ENCODE measurements around the gene PTF1A.

The PTF1A gene

GRCh38 chr10:23191764-23192711 is at the start of gene PTF1A:
Gene PTF1A, plus strand, starts transcription at chr10:23192312. Its CDS starts 219 bp downstream, at chr10:23192531.
- DNase-seq (ENCODE audit: low read depth in 2 of 2): no peak

- no peak for DNase-seq (ENCODE audit: low read depth in 2 of 2)
Observed at GRCh38 chr10:23146258-23146657, 45.9 kb upstream of the PTF1A start.

- no peak for DNase-seq (ENCODE audit: low read depth in 2 of 2)
Observed at GRCh38 chr10:23147035-23147434, 45.1 kb upstream of the PTF1A start.

- DNase-seq (ENCODE audit: low read depth in 2 of 2): no peak
Observed at GRCh38 chr10:23148214-23148613, 43.9 kb upstream of the PTF1A start.

- no peak for DNase-seq (ENCODE audit: low read depth in 2 of 2)
Observed at GRCh38 chr10:23150091-23150490, 42.0 kb upstream of the PTF1A start.

- no peak for DNase-seq (ENCODE audit: low read depth in 2 of 2)
Observed at GRCh38 chr10:23150610-23151009, 41.5 kb upstream of the PTF1A start.

GRCh38 chr10:23151071-23151470 is 41.0 kb upstream of the PTF1A start:
- no peak for DNase-seq (ENCODE audit: low read depth in 2 of 2)

- no peak for DNase-seq (ENCODE audit: low read depth in 2 of 2)
Observed at GRCh38 chr10:23155169-23155568, 36.9 kb upstream of the PTF1A start.

GRCh38 chr10:23156447-23157150 is 35.5 kb upstream of the PTF1A start:
- no peak for DNase-seq (ENCODE audit: low read depth in 2 of 2)

- no peak for DNase-seq (ENCODE audit: low read depth in 2 of 2)
Observed at GRCh38 chr10:23157239-23157681, 34.9 kb upstream of the PTF1A start.

GRCh38 chr10:23157691-23158369 is 34.3 kb upstream of the PTF1A start:
- no peak for DNase-seq (ENCODE audit: low read depth in 2 of 2)

- no peak for DNase-seq (ENCODE audit: low read depth in 2 of 2)
Observed at GRCh38 chr10:23158370-23158769, 33.7 kb upstream of the PTF1A start.

- DNase-seq (ENCODE audit: low read depth in 2 of 2): no peak
Observed at GRCh38 chr10:23171232-23171876, 20.8 kb upstream of the PTF1A start.

- no peak for DNase-seq (ENCODE audit: low read depth in 2 of 2)
Observed at GRCh38 chr10:23172429-23173213, 19.5 kb upstream of the PTF1A start.

GRCh38 chr10:23173214-23174073 is 18.7 kb upstream of the PTF1A start:
- DNase-seq (ENCODE audit: low read depth in 2 of 2): no peak

GRCh38 chr10:23174074-23174976 is 17.8 kb upstream of the PTF1A start:
- no peak for DNase-seq (ENCODE audit: low read depth in 2 of 2)

- no peak for DNase-seq (ENCODE audit: low read depth in 2 of 2)
Observed at GRCh38 chr10:23174977-23175512, 17.1 kb upstream of the PTF1A start.

GRCh38 chr10:23186178-23186577 is 5.9 kb upstream of the PTF1A start:
- DNase-seq (ENCODE audit: low read depth in 2 of 2): no peak

GRCh38 chr10:23186697-23187096 is 5.4 kb upstream of the PTF1A start:
- DNase-seq (ENCODE audit: low read depth in 2 of 2): no peak
